Endothelial cell of umbilical vein (primary cell): ENCODE results near the gene PPP1CB. TPM values are rescaled to one million over a fixed set of nuclear protein-coding genes. Genes with fewer than 3 reads are reported as not detected.

Experiments
- BruUV-seq: library from RNA; stranded (reverse); fragments of 400-500 nt; replicated peaks from 2 replicates; lab custom pipeline; 2021; lab: Mats Ljungman, UMichigan
- CTCF ChIA-PET: fragments of 300-600, 350-600 bp; sonication (Branson Sonifier 250); formaldehyde crosslinking; loops from one replicate; lab custom pipeline; 2021; ENCODE audit warnings: antibody characterized with exemption, inconsistent platforms; lab: Charles Lee
- POLR2A ChIA-PET: fragments of 300-600, 350-600 bp; sonication (Branson Sonifier 250); formaldehyde crosslinking; loops from one replicate; lab custom pipeline; 2021; ENCODE audit warnings: antibody characterized with exemption, inconsistent platforms; lab: Charles Lee
- DNase-seq: peaks from one replicate; pipeline ENCODE4 v3.0.0-alpha.2; 2011; ENCODE audit warnings: low read depth, low spot score
- FAIRE-seq: peaks from 2 replicates; lab custom pipeline; 2011; peaks lifted over from hg19 to GRCh38; lab: Jason Lieb, UNC
- H2AFZ ChIP-seq: 2 replicates; pipeline ENCODE4 v1.6.0; 2012; ENCODE audit warnings: low read depth, low read length, control low read depth, inconsistent platforms
- H3K27ac ChIP-seq: 2 replicates; pipeline ENCODE4 v1.5.1; 2011; ENCODE audit warnings: low read depth, mild to moderate bottlenecking, control low read depth, low read length, moderate library complexity; ENCODE audit not compliant: insufficient read depth
- H3K27me3 ChIP-seq, 2 experiments: 2 replicates each; pipeline versions ENCODE4 v1.6.0 to v1.6.1; 2011; ENCODE audit warnings: low read length in 2 of 2, mixed read lengths in 1 of 2; ENCODE audit not compliant: control insufficient read depth in 2 of 2, insufficient read depth in 2 of 2
- H3K36me3 ChIP-seq, 2 experiments: 2 replicates in 1 of 2; 3 replicates in 1 of 2; pipeline ENCODE4 v1.5.1; 2011; ENCODE audit warnings: low read length in 2 of 2, mild to moderate bottlenecking in 1 of 2, moderate library complexity in 1 of 2; ENCODE audit not compliant: control insufficient read depth in 2 of 2, insufficient read depth in 2 of 2; ENCODE audit errors: extremely low read depth in 1 of 2
- H3K4me1 ChIP-seq: 3 replicates; pipeline ENCODE4 v1.5.1; 2011; ENCODE audit warnings: mild to moderate bottlenecking, low read length; ENCODE audit not compliant: control insufficient read depth, insufficient read depth; ENCODE audit errors: extremely low read depth
- H3K4me2 ChIP-seq: 2 replicates; pipeline ENCODE4 v1.6.1; 2011; ENCODE audit warnings: low read length, control low read depth, mixed read lengths; ENCODE audit not compliant: insufficient read depth
- H3K4me3 ChIP-seq, 3 experiments: fragments of 200-600 bp in 1 of 3; sonication (generic), shearing (Covaris generic) in 1 of 3; replicated peaks in 1 of 3; 2 replicates each; pipeline ENCODE4 v1.5.1; 2011 to 2016; ENCODE audit warnings: control low read depth in 3 of 3, low read length in 3 of 3, mild to moderate bottlenecking in 2 of 3, inconsistent platforms in 1 of 3, low read depth in 1 of 3, moderate library complexity in 1 of 3; ENCODE audit not compliant: insufficient read depth in 1 of 3
- H3K79me2 ChIP-seq: 2 replicates; pipeline ENCODE4 v1.6.0; 2012; ENCODE audit warnings: low read length, inconsistent platforms; ENCODE audit not compliant: control insufficient read depth, insufficient read depth
- H3K9ac ChIP-seq: replicated peaks from 2 replicates; pipeline ENCODE3; 2011; ENCODE audit warnings: low read length, control low read depth; ENCODE audit not compliant: insufficient read depth; ENCODE audit errors: extremely low read depth
- H3K9me1 ChIP-seq: replicated peaks from 3 replicates; pipeline ENCODE4 v1.6.0; 2011; ENCODE audit warnings: mild to moderate bottlenecking, low read length; ENCODE audit not compliant: control insufficient read depth, insufficient read depth; ENCODE audit errors: extremely low read depth
- H3K9me3 ChIP-seq: replicated peaks from 2 replicates; pipeline ENCODE4 v1.5.1; 2012; ENCODE audit warnings: low read length, inconsistent platforms; ENCODE audit not compliant: control insufficient read depth, insufficient read depth
- H4K20me1 ChIP-seq: replicated peaks from 2 replicates; pipeline ENCODE3; 2011; ENCODE audit warnings: mild to moderate bottlenecking, low read length; ENCODE audit not compliant: control insufficient read depth, insufficient read depth; ENCODE audit errors: extremely low read depth
- CTCF ChIP-seq, 2 donors: IDR thresholded peaks; 1 replicate in 1 of 2; 2 replicates in 1 of 2; pipeline ENCODE4 v1.5.1; 2011; ENCODE audit warnings: low read length in 2 of 2, mild to moderate bottlenecking in 2 of 2, moderate library complexity in 2 of 2, control low read depth in 1 of 2, inconsistent platforms in 1 of 2, low read depth in 1 of 2; ENCODE audit not compliant: insufficient read depth in 1 of 2; ENCODE audit errors: extremely low read depth in 1 of 2
- EZH2 ChIP-seq: IDR thresholded peaks from 2 replicates; pipeline ENCODE4 v1.6.1; 2012; ENCODE audit warnings: borderline replicate concordance, low read depth, mild to moderate bottlenecking, moderate library complexity, low read length, inconsistent platforms; ENCODE audit not compliant: severe bottlenecking
- FOS ChIP-seq: IDR thresholded peaks from 2 replicates; pipeline ENCODE4 v1.6.1; 2011; ENCODE audit warnings: mild to moderate bottlenecking, low read length, moderate library complexity, borderline replicate concordance; ENCODE audit not compliant: insufficient read depth
- GATA2 ChIP-seq: IDR thresholded peaks from 2 replicates; pipeline ENCODE4 v1.7.0; 2011; ENCODE audit warnings: low read depth, mild to moderate bottlenecking, moderate library complexity, mixed read lengths, low read length; ENCODE audit not compliant: insufficient read length, insufficient read depth
- JUN ChIP-seq: IDR thresholded peaks from 2 replicates; pipeline ENCODE4 v1.6.1; 2011; ENCODE audit warnings: borderline replicate concordance, low read depth; ENCODE audit not compliant: insufficient read length, insufficient read depth
- MAX ChIP-seq: IDR thresholded peaks from 2 replicates; pipeline ENCODE4 v1.6.1; 2011; ENCODE audit not compliant: insufficient read depth, insufficient read length
- MYC ChIP-seq: IDR thresholded peaks from one replicate; pipeline ENCODE4 v1.6.1; 2011; ENCODE audit warnings: mild to moderate bottlenecking, low read depth, low read length
- POLR2A ChIP-seq: IDR thresholded peaks from 2 replicates; pipeline ENCODE4 v1.6.1; 2012; ENCODE audit warnings: low read depth, mild to moderate bottlenecking, control low read depth, low read length
- POLR2AphosphoS5 ChIP-seq: IDR thresholded peaks from 2 replicates; pipeline ENCODE4 v1.6.1; 2012; ENCODE audit warnings: low read depth, mild to moderate bottlenecking, control low read depth, low read length, moderate library complexity; ENCODE audit not compliant: insufficient read depth
- dilution Hi-C: fragments of 300-500 bp; cut with MboI; formaldehyde crosslinking; loops from one replicate; pipeline ENCODE4 v1.15.0; 2019; ENCODE audit warnings: low sequenced_read_pairs; ENCODE audit not compliant: extremely low pct_ligation_motif_present
- intact Hi-C: fragments of 100-400 bp; cut with micrococcal nuclease; formaldehyde crosslinking; loops from one replicate; pipeline ENCODE4 v1.10.0; 2022
- polyA plus RNA-seq, 4 experiments: library from polyadenylated mRNA; depleted of rRNA in 3 of 4; stranded (reverse) in 3 of 4; unstranded in 1 of 4; fragments of >200 nt; gene quantifications; 2 replicates each; pipeline versions ENCODE4 v1.2.1 to v1.2.3, GENCODE V29; 2011 to 2012; ENCODE audit warnings: missing spikeins in 1 of 4
- total RNA-seq: library from RNA; stranded (reverse); gene quantifications from 2 replicates; pipeline ENCODE4 v1.2.3, GENCODE V29; 2021

PPP1CB gene
- total and polyA plus RNA-seq, 2 donors (not counting 3 experiments of a cell fraction or from before 2014, with no cell fraction given) = 29.8 to 163 TPM

- no peaks in the 10 kb centered on the region for H3K79me2 ChIP-seq
- no peaks in the 10 kb centered on the region for H3K9me1 ChIP-seq
- no TSS peak for BruUV-seq
- H4K20me1 ChIP-seq = no peaks in the 10 kb centered on the region
- intact Hi-C loops (loop anchor here (5.0 kb wide), 3 partner anchors 103 to 1248 kb away; no protein-coding TSS in a partner anchor), dilution Hi-C loops (no loop called here)
- POLR2A ChIA-PET = no interaction called here
- no peak overlapping the region for H3K27ac ChIP-seq
- no peak overlapping the region for H3K4me3 ChIP-seq
- H3K36me3 ChIP-seq = no peaks in the 10 kb centered on the region
- H3K4me2 ChIP-seq = no peak overlapping the region
- no peaks in the 10 kb centered on the region for H3K27me3 ChIP-seq
- H3K4me1 ChIP-seq = peaks cover 2% of the 10 kb centered on the region
- DNase-seq = no peak
- no peak for FAIRE-seq
- H2AFZ ChIP-seq = no peak overlapping the region
- no peaks in the 10 kb centered on the region for H3K9me3 ChIP-seq
- TF ChIP-seq CTCF (IDR thresholded peaks at IDR 0.05; ENCODE audit: extremely low read depth in 1 of 2, insufficient read depth in 1 of 2, low read depth in 1 of 2, low read length in 2 of 2) = no peak
- no peak for TF ChIP-seq MYC
- TF ChIP-seq JUN = no peak
- TF ChIP-seq EZH2 = no peak
- TF ChIP-seq POLR2A = no peak
- H3K9ac ChIP-seq = no peak overlapping the region
- CTCF ChIA-PET = interaction anchor here (1.2 to 1.3 kb wide), 4 partner anchors 8 to 123 kb away, joined by 3 to 5 read pairs (median 3); no protein-coding TSS in a partner anchor
Measured at GRCh38 chr2:28824207-28824606, 72.6 kb downstream of the PPP1CB start.

GRCh38 chr2:28824870-28825269, 73.2 kb downstream of the PPP1CB start:
- dilution Hi-C loops (no loop called here), intact Hi-C loops (loop anchor here (5.0 kb wide), 3 partner anchors 102 to 1247 kb away; no protein-coding TSS in a partner anchor)
- H3K9me1 ChIP-seq = no peaks in the 10 kb centered on the region
- H3K9me3 ChIP-seq = no peaks in the 10 kb centered on the region
- no peak overlapping the region for H3K9ac ChIP-seq
- H3K4me3 ChIP-seq = no peak overlapping the region
- FAIRE-seq (no peak), DNase-seq (no peak)
- H3K27ac ChIP-seq = no peak overlapping the region
- H3K4me1 ChIP-seq = peaks cover 2% of the 10 kb centered on the region
- no peaks in the 10 kb centered on the region for H4K20me1 ChIP-seq
- no peaks in the 10 kb centered on the region for H3K79me2 ChIP-seq
- H3K36me3 ChIP-seq = no peaks in the 10 kb centered on the region
- no peak for TF ChIP-seq POLR2A
- TF ChIP-seq MYC = no peak
- no peak for TF ChIP-seq MAX
- no peak for TF ChIP-seq EZH2
- no peak for TF ChIP-seq GATA2
- TF ChIP-seq JUN = no peak
- no peak for TF ChIP-seq POLR2AphosphoS5
- no peak for TF ChIP-seq CTCF (IDR thresholded peaks at IDR 0.05; ENCODE audit: extremely low read depth in 1 of 2, insufficient read depth in 1 of 2, low read depth in 1 of 2, low read length in 2 of 2)
- TF ChIP-seq FOS = no peak
- ChIA-PET POLR2A (no interaction called here), CTCF (interaction anchor here (1.2 to 1.3 kb wide), 4 partner anchors 8 to 123 kb away, joined by 3 to 5 read pairs (median 3); no protein-coding TSS in a partner anchor)
- H3K4me2 ChIP-seq = no peak overlapping the region
- H3K27me3 ChIP-seq = no peaks in the 10 kb centered on the region
- no peak overlapping the region for H2AFZ ChIP-seq
- BruUV-seq = no TSS peak
